Upper lobe of left lung (tissue), 6 donors: ENCODE data around the gene HES3. TPM values are rescaled to one million over a fixed set of nuclear protein-coding genes. Genes with fewer than 3 reads are reported as not detected.

Experiments used
- ATAC-seq, 2 donors: fragments of 200-7000 bp; cut with Tn5 transposase; one replicate each; pipeline ENCODE4 v1.9.1; 2022; ENCODE audit warnings: mild to moderate bottlenecking in 2 of 2, moderate library complexity in 2 of 2; ENCODE audit not compliant: low FRiP score in 2 of 2
- DNase-seq, 2 donors: peaks; one replicate each; pipeline ENCODE4 v3.0.0-alpha.2; 2019 to 2020
- H3K27ac ChIP-seq, 4 donors: fragments of 200-600 bp; sonication (generic); one replicate each; pipeline ENCODE4 v1.5.1; 2016 to 2019
- H3K27me3 ChIP-seq, 4 donors: fragments of 200-600 bp; sonication (generic); one replicate each; pipeline ENCODE4 v1.5.1; 2017 to 2019
- H3K36me3 ChIP-seq, 4 donors: fragments of 200-600 bp; sonication (generic); one replicate each; pipeline ENCODE4 v1.5.1; 2016 to 2019
- H3K4me1 ChIP-seq, 4 donors: fragments of 200-600 bp; sonication (generic); one replicate each; pipeline ENCODE4 v1.5.1; 2018 to 2019
- H3K4me3 ChIP-seq, 4 donors: fragments of 200-600 bp; sonication (generic); one replicate each; pipeline ENCODE4 v1.5.1; 2017 to 2019; ENCODE audit warnings: mild to moderate bottlenecking in 2 of 4, moderate library complexity in 1 of 4
- H3K9me3 ChIP-seq, 4 donors: fragments of 200-600 bp; sonication (generic); one replicate each; pipeline ENCODE4 v1.5.1; 2018 to 2019
- CTCF ChIP-seq, 6 experiments: fragments of 450-650 bp in 4 of 6; fragments of 200-600 bp in 2 of 6; sonication (generic) in 2 of 6; IDR thresholded peaks; one replicate each; pipeline ENCODE4 v1.5.1; 2016 to 2019; ENCODE audit warnings: antibody characterized with exemption in 6 of 6
- EP300 ChIP-seq, 4 donors: sonication (generic); formaldehyde crosslinking; IDR thresholded peaks; one replicate each; pipeline ENCODE4 v1.5.1; 2017; ENCODE audit warnings: antibody characterized with exemption in 4 of 4, control low read depth in 2 of 4
- POLR2A ChIP-seq, 4 donors: fragments of 450-650 bp; IDR thresholded peaks; one replicate each; pipeline ENCODE4 v1.5.1; 2016 to 2017; ENCODE audit warnings: antibody characterized with exemption in 4 of 4, mild to moderate bottlenecking in 2 of 4
- POLR2AphosphoS5 ChIP-seq, 2 donors: sonication (generic); formaldehyde crosslinking; IDR thresholded peaks; one replicate each; pipeline ENCODE4 v1.5.1; 2017; ENCODE audit warnings: antibody characterized with exemption in 2 of 2
- WGBS, 2 donors: methylation state at CpG; one replicate each; pipeline ENCODE4 v1.1.5; 2017 to 2018; 5-methylcytosine and 5-hydroxymethylcytosine counted together
- total RNA-seq, 6 donors: library from RNA; depleted of rRNA in 4 of 6; stranded (reverse); fragments of >200 nt in 4 of 6; gene quantifications; one replicate each; pipeline versions ENCODE4 v1.1.0 to v1.2.1, GENCODE V29; 2016 to 2021
- donor health status: DM: no; HTN: no; CAD: no; lungs with moderate emphysema.
- donor health status: DM: no; HTN: yes; CAD: no; lungs with severe emphysema.

The HES3 gene
- total RNA-seq, 6 donors from 2014 or later, result not detected

GRCh38 chr1:6258675-6259074, 14.7 kb downstream of the HES3 start:
- no peak overlapping the region for H3K4me3 ChIP-seq
- peaks cover 0 to 9% (median 5%) of the 10 kb centered on the region in 4 donors for H3K27me3 ChIP-seq
- ATAC-seq (no peak), DNase-seq (no peak)
- TF ChIP-seq EP300 (IDR thresholded peaks at IDR 0.05) (no peak), POLR2AphosphoS5 (IDR thresholded peaks at IDR 0.05) (no peak), CTCF (IDR thresholded peaks at IDR 0.05) (no peak), POLR2A (IDR thresholded peaks at IDR 0.05) (no peak)
- H3K27ac ChIP-seq, result no peak overlapping the region
- H3K9me3 ChIP-seq, result no peaks in the 10 kb centered on the region
- H3K36me3 ChIP-seq, result peaks cover 0 to 2% (median 0%) of the 10 kb centered on the region in 4 donors
- H3K4me1 ChIP-seq, result peaks cover 16 to 28% (median 24%) of the 10 kb centered on the region in 4 donors
- WGBS, 2 donors, result 80 to 93% methylated on average over 3 to 10 of the region's 10 CpGs

- no peaks in the 10 kb centered on the region for H3K36me3 ChIP-seq
- ATAC-seq (peak in 1 of 2 donors; percentile 85), DNase-seq (peak; percentile 79 to 97)
- H3K4me1 ChIP-seq, result peaks cover 21 to 28% (median 24%) of the 10 kb centered on the region in 4 donors
- TF ChIP-seq POLR2AphosphoS5 (IDR thresholded peaks at IDR 0.05) (no peak), CTCF (IDR thresholded peaks at IDR 0.05) (peak in 1 of 6 experiments; percentile 28)
- peaks cover 0 to 9% (median 5%) of the 10 kb centered on the region in 4 donors for H3K27me3 ChIP-seq
- peak overlapping the region in 3 of 4 donors; percentile 48 to 85 (median 67) for H3K27ac ChIP-seq
- 10 to 26% methylated on average over 5 to 38 of the region's 46 CpGs for WGBS, 2 donors
- peak overlapping the region; percentile 14 to 77 (median 66) for H3K4me3 ChIP-seq
- no peaks in the 10 kb centered on the region for H3K9me3 ChIP-seq
Observed at GRCh38 chr1:6259491-6260362, 15.7 kb downstream of the HES3 start.

GRCh38 chr1:6260433-6260934, 16.5 kb downstream of the HES3 start:
- peaks cover 0 to 9% (median 5%) of the 10 kb centered on the region in 4 donors for H3K27me3 ChIP-seq
- no peaks in the 10 kb centered on the region for H3K9me3 ChIP-seq
- TF ChIP-seq EP300 (IDR thresholded peaks at IDR 0.05) (no peak), POLR2AphosphoS5 (IDR thresholded peaks at IDR 0.05) (no peak), CTCF (IDR thresholded peaks at IDR 0.05) (no peak), POLR2A (IDR thresholded peaks at IDR 0.05) (no peak)
- H3K4me1 ChIP-seq, result peaks cover 22 to 28% (median 25%) of the 10 kb centered on the region in 4 donors
- no peaks in the 10 kb centered on the region for H3K36me3 ChIP-seq
- H3K4me3 ChIP-seq, result peak overlapping the region; percentile 30 to 77 (median 66)
- peak in 1 of 2 donors; percentile 43 for ATAC-seq
- WGBS, 2 donors, result 0 to 2% methylated on average over 8 to 11 of the region's 61 CpGs
- peak overlapping the region in 3 of 4 donors; percentile 48 to 85 (median 67) for H3K27ac ChIP-seq
- no peak for DNase-seq

- Histone ChIP-seq H3K27ac (peak within 1 kb of the TSS; percentile 52 to 85 (median 70)), H3K4me3 (peak within 1 kb of the TSS; percentile 50 to 77 (median 66)), H3K9me3 (no peaks in the 10 kb centered on the region), H3K36me3 (no peaks in the 10 kb centered on the region), H3K4me1 (peaks cover 22 to 28% (median 25%) of the 10 kb centered on the region in 4 donors), H3K27me3 (peaks cover 0 to 9% (median 5%) of the 10 kb centered on the region in 4 donors)
- TF ChIP-seq POLR2AphosphoS5 (IDR thresholded peaks at IDR 0.05) (no peak), EP300 (IDR thresholded peaks at IDR 0.05) (no peak), CTCF (IDR thresholded peaks at IDR 0.05) (no peak), POLR2A (IDR thresholded peaks at IDR 0.05) (no peak)
- 0 to 3% methylated on average over 3 to 32 of the region's 78 CpGs for WGBS, 2 donors
- ATAC-seq, result peak in 1 of 2 donors; percentile 75
- peak in 1 of 2 donors; percentile 93 for DNase-seq
Observed at GRCh38 chr1:6260961-6261614, 17.1 kb downstream of the HES3 start, which contains the start of gene GPR153. TSS of gene GPR153 (minus strand) at chr1:6261098. CDS start at chr1:6254905, 6,193 bp downstream.
